Measurements from ENCODE around the gene LAGE3. TPM values are rescaled to one million over a fixed set of nuclear protein-coding genes. Genes with fewer than 3 reads are reported as not detected.

The LAGE3 gene
- total RNA-seq, 1 donor from 2014 or later: 18.0 TPM

GRCh38 chrX:154449618-154450017, 29.5 kb downstream of the LAGE3 start:
- TF ChIP-seq, protein P1, sequence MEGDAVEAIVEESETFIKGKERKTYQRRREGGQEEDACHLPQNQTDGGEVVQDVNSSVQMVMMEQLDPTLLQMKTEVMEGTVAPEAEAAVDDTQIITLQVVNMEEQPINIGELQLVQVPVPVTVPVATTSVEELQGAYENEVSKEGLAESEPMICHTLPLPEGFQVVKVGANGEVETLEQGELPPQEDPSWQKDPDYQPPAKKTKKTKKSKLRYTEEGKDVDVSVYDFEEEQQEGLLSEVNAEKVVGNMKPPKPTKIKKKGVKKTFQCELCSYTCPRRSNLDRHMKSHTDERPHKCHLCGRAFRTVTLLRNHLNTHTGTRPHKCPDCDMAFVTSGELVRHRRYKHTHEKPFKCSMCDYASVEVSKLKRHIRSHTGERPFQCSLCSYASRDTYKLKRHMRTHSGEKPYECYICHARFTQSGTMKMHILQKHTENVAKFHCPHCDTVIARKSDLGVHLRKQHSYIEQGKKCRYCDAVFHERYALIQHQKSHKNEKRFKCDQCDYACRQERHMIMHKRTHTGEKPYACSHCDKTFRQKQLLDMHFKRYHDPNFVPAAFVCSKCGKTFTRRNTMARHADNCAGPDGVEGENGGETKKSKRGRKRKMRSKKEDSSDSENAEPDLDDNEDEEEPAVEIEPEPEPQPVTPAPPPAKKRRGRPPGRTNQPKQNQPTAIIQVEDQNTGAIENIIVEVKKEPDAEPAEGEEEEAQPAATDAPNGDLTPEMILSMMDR (IDR thresholded peaks at IDR 0.05; ENCODE audit: borderline replicate concordance): no peak
- DNase-seq: no peak
- no peak overlapping the region for H3K4me3 ChIP-seq
- no peaks in the 10 kb centered on the region for H3K9me3 ChIP-seq (replicated peaks)
- H3K36me3 ChIP-seq: peaks cover 32% of the 10 kb centered on the region
- peaks cover 13% of the 10 kb centered on the region for H3K4me1 ChIP-seq
- no peak overlapping the region for H3K27ac ChIP-seq (replicated peaks)
- H3K27me3 ChIP-seq (ENCODE audit: low read depth): no peaks in the 10 kb centered on the region
- intact Hi-C loops (cut with micrococcal nuclease): no loop called here

DNA sequence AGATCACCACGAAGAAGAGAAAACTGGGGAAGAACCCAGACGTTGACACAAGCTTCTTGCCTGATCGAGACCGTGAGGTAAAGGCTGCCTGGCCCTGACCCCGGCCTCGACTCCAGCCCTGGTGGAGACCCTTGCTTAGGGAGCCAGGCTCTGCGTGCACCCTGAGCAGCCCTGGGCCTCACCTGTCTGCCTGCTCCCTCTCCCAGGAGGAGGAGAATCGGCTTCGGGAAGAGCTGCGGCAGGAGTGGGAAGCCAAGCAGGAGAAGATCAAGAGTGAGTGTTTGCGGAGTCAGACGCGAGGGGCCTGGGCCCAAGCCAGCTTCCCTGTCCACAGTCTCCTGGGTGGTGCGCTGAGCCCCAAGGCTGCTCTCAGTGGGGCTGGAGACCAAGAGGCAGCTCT, 30.6 kb downstream of the LAGE3 start:
- Histone ChIP-seq H3K4me3 (no peak overlapping the region), H3K9me3 (replicated peaks) (no peaks in the 10 kb centered on the region), H3K27ac (replicated peaks) (no peak overlapping the region), H3K27me3 (ENCODE audit: low read depth) (no peaks in the 10 kb centered on the region), H3K4me1 (peaks cover 20% of the 10 kb centered on the region), H3K36me3 (peaks cover 32% of the 10 kb centered on the region)
- intact Hi-C loops (cut with micrococcal nuclease): no loop called here
- TF ChIP-seq, protein P1 (IDR thresholded peaks at IDR 0.05; ENCODE audit: borderline replicate concordance): no peak
- DNase-seq: no peak

DNA sequence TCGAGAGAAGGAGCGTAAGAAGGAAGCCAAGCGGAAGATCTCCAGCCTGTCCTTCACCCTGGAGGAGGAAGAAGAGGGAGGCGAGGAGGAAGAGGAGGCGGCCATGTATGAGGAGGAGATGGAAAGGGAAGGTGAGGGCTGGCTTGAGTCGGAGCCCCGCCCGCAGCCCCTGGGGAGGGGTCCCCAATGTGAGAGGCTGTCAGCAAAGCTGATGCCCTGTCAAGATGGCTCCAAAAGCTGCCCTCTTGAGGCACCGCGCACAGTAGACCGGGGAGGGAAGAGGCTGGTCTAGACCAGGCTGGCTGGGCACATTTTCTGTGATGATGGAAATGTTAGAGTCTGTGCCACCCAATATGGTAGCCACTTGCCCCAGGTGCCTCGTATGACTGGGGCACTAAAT, 32.7 kb downstream of the LAGE3 start:
- peaks cover 22% of the 10 kb centered on the region for H3K4me1 ChIP-seq
- H3K27me3 ChIP-seq (ENCODE audit: low read depth): no peaks in the 10 kb centered on the region
- peaks cover 44% of the 10 kb centered on the region for H3K36me3 ChIP-seq
- no peak overlapping the region for H3K4me3 ChIP-seq
- TF ChIP-seq, protein P1 (IDR thresholded peaks at IDR 0.05; ENCODE audit: borderline replicate concordance): no peak
- no peak overlapping the region for H3K27ac ChIP-seq (replicated peaks)
- no peak for DNase-seq
- no peaks in the 10 kb centered on the region for H3K9me3 ChIP-seq (replicated peaks)
- intact Hi-C loops (cut with micrococcal nuclease): no loop called here

- Histone ChIP-seq H3K27ac (replicated peaks) (no peak overlapping the region), H3K9me3 (replicated peaks) (no peaks in the 10 kb centered on the region), H3K4me1 (peaks cover 22% of the 10 kb centered on the region), H3K27me3 (ENCODE audit: low read depth) (no peaks in the 10 kb centered on the region), H3K36me3 (peaks cover 48% of the 10 kb centered on the region), H3K4me3 (no peak overlapping the region)
- TF ChIP-seq, protein P1 (IDR thresholded peaks at IDR 0.05; ENCODE audit: borderline replicate concordance): no peak
- DNase-seq: no peak
- intact Hi-C loops (cut with micrococcal nuclease): no loop called here
Observed at GRCh38 chrX:154445776-154446175, 33.3 kb downstream of the LAGE3 start.

DNA sequence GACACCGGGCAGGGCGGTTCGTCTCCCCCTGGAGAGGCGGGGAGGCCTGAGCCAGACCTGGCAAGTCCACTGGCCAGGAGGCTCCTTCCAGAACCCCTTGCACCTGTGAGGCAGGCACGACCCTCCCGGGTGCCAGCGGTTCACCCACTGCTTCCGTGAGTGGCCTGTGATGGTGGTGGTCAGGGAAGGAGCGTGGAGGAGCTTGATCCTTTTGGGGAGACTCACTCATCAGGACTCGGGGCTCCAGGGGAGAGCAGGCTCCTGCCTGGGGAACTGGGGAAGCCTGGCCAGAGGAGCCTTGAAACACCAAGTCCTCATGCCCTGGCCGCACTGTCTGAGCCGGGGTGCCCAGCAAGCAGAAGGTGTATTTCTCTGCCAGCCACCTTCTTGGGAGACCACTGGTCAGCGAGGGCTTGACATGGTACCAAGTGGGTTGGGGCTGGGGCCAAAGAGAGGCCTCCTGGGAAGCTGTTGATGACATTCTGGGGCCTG, 34.3 kb downstream of the LAGE3 start:
- peak overlapping the region; percentile 86 for H3K27ac ChIP-seq (replicated peaks)
- TF ChIP-seq, protein P1 (IDR thresholded peaks at IDR 0.05; ENCODE audit: borderline replicate concordance): no peak
- no peak for DNase-seq
- peaks cover 22% of the 10 kb centered on the region for H3K4me1 ChIP-seq
- peak overlapping the region; percentile 75 for H3K4me3 ChIP-seq
- no peaks in the 10 kb centered on the region for H3K9me3 ChIP-seq (replicated peaks)
- no peaks in the 10 kb centered on the region for H3K27me3 ChIP-seq (ENCODE audit: low read depth)
- H3K36me3 ChIP-seq: peaks cover 47% of the 10 kb centered on the region
- intact Hi-C loops (cut with micrococcal nuclease): no loop called here

Measured in left ventricle myocardium inferior (tissue), 1 donor.